Measurements from ENCODE around the gene IFITM2.
"Not testable (repeated sequence)": the region's sequence is repeated elsewhere in the genome, so short reads cannot be mapped to it uniquely, and the experiment has no call there.

IFITM2 gene

GRCh38 chr11:325796-326591 lies 18.4 kb downstream of the IFITM2 start:
- DNase-seq (ENCODE audit: extremely low spot score) = no peak
- ChIA-PET CTCF (interaction anchor here (1.5 to 2.1 kb wide), 3 partner anchors 14 to 76 kb away, joined by 3 to 5 read pairs (median 4); no protein-coding TSS in a partner anchor), POLR2A (no interaction called here)
- TF ChIP-seq CTCF (IDR thresholded peaks at IDR 0.05; ENCODE audit: control extremely low read depth, extremely low read depth, low read depth, missing control alignments) = no peak

- POLR2A ChIA-PET = no interaction called here
- no peak for DNase-seq (ENCODE audit: extremely low spot score)
- CTCF ChIA-PET = interaction anchor here (1.6 to 2.1 kb wide), 3 partner anchors 14 to 76 kb away, joined by 4 to 8 read pairs (median 5); no protein-coding TSS in a partner anchor
- no peak for TF ChIP-seq CTCF (IDR thresholded peaks at IDR 0.05; ENCODE audit: control extremely low read depth, extremely low read depth, low read depth, missing control alignments)
Measured at GRCh38 chr11:326592-326841, 18.9 kb downstream of the IFITM2 start.

- DNase-seq (ENCODE audit: extremely low spot score) = peak; percentile 81
- POLR2A ChIA-PET = interaction anchor here (1.2 kb wide), 1 partner anchor 28 kb away, joined by 5 read pairs; no protein-coding TSS in a partner anchor
- CTCF ChIA-PET = interaction anchor here (0.7 to 2.1 kb wide), 6 partner anchors 9 to 176 kb away, joined by 3 to 8 read pairs (median 4); no protein-coding TSS in a partner anchor
- TF ChIP-seq CTCF (IDR thresholded peaks at IDR 0.05; ENCODE audit: control extremely low read depth, extremely low read depth, low read depth, missing control alignments) = no peak
Measured at GRCh38 chr11:326842-327580, 19.4 kb downstream of the IFITM2 start.

GRCh38 chr11:327581-327923 lies 19.9 kb downstream of the IFITM2 start:
- TF ChIP-seq CTCF (IDR thresholded peaks at IDR 0.05; ENCODE audit: control extremely low read depth, extremely low read depth, low read depth, missing control alignments) = no peak
- POLR2A ChIA-PET = interaction anchor here (1.2 kb wide), 1 partner anchor 28 kb away, joined by 5 read pairs; no protein-coding TSS in a partner anchor
- no peak for DNase-seq (ENCODE audit: extremely low spot score)
- CTCF ChIA-PET = interaction anchor here (0.7 to 2.1 kb wide), 6 partner anchors 9 to 175 kb away, joined by 3 to 8 read pairs (median 4); no protein-coding TSS in a partner anchor

- ChIA-PET CTCF (interaction anchor here (1.6 to 2.1 kb wide), 3 partner anchors 12 to 78 kb away, joined by 4 to 8 read pairs (median 5); no protein-coding TSS in a partner anchor), POLR2A (interaction anchor here (1.2 kb wide), 1 partner anchor 27 kb away, joined by 5 read pairs; no protein-coding TSS in a partner anchor)
- no peak for DNase-seq (ENCODE audit: extremely low spot score)
- TF ChIP-seq CTCF (IDR thresholded peaks at IDR 0.05; ENCODE audit: control extremely low read depth, extremely low read depth, low read depth, missing control alignments) = no peak
Measured at GRCh38 chr11:328012-328411, 20.4 kb downstream of the IFITM2 start.

- CTCF ChIA-PET = interaction anchor here (0.8 to 2.1 kb wide), 5 partner anchors 12 to 78 kb away, joined by 3 to 6 read pairs (median 3); no protein-coding TSS in a partner anchor
- DNase-seq (ENCODE audit: extremely low spot score); POLR2A ChIA-PET: not testable (repeated sequence)
Measured at GRCh38 chr11:328516-329100, 21.0 kb downstream of the IFITM2 start.
